Activated CD8-positive, alpha-beta memory T cell treated with anti-CD3 and anti-CD28 coated beads, Interleukin-2, amount 50 U/mL, for 4 hours (primary cell): Measurements from ENCODE around the gene CASZ1.

Source experiments
- DNase-seq: peaks from one replicate; pipeline ENCODE4 v3.0.0-alpha.2; 2020

Gene CASZ1

DNA sequence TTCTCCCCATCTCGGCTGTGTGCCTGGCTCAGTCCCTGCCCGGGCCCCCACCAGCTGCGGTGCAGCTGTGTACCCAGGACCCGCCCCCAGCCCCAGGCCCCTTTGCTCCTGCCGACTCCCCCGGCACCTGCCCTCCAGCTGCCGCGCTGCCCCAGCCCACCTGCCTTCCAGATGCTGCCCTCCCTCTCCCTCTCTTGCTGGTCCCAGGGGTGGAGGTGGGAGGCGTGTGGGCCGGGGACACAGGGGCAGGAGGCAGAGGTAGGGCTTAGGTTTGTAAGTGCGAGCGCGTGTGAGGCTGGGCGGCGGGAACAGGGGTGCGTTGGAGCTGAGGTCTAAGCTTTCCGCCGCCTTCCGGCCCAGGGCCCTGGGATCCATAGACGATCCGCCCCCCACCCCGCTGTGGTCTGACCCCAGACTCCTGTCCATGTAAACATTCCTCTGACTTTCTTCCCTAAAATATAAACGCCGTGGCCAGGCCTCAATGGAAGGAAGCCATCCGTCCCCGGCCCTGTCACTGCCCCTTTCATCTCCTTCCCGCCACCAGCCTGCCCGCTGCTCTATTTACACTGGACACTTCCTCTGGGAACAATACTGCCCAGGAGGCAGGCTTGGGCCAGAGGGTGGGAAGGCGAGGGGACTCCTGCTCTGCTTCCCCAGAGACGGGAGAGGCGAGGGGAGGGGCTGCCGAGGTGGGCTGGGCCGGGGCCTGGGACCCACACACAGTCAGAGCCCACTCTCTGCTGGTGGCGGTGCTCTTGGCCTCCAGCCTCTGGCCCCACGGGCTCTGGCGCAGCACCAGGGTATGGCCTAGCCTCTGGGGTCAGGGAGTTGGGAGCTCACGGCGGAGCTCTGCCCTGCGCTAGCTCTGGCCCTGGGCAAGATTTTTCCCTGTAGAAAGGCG is 128.3 kb downstream of the CASZ1 start:
- DNase-seq = no peak

DNA sequence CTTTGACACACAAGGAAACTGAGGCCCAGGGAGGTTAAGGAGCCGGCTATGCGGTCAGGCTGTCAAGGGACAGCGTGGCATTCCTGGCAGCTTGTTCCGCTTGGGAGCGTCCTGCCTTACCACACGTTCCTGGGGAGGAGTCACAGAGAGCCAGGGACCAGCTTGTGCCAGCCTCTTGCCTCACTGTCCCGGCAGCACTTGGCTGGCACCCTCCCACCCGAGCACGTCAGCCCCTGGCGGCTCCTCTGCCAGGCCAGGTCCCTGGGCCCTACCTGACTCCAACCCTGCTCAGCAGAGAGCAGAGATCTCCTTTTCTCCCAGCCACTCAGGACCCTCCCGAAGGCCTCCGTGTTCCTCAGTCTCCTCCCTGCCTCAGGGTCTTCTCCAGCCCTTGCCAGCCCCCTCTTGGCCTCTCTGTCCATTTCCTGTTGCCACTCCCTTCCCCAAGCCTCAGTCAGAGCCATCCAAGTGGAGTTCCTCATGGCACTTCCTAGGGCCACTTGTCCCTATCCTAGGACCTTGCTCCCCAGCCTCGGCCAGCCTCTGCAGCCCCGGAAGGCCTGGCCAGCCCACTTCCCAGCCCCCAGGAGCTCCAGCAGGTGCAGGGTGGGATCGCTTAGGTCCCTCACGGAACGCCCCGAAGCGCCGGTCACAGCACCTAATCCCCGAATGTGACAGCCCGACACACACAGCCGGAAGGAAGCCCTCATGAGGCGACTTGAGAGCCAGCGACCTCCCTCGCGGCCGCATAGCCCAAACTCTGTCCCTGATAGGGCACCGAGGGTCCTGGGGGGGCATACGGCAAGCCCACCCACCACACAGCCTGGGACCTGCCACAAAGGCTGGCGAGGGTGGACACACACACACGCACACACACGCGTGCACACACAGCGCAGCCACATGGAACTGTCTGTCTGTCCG is 130.3 kb downstream of the CASZ1 start:
- DNase-seq = no peak

DNA sequence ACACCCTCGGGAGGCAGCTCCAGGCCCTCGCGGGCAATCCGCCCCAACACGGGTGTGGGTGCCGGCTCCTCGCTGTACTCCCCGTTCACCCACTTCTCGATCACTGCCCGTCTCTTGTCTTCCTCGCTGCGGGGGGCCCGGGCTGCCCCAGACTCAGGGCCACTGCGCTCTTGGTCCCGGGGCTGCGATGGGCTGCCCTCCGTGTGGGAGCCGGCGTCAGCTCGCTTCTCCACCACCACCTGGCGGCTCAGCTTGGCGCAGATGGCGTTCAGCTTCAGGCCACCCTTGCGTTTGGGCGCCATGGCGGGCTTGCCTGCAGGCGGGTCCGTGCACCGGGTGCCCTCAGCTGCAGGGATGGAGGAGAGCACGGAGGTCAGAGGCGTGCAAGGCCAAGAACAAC is 131.2 kb downstream of the CASZ1 start:
- no peak for DNase-seq

DNA sequence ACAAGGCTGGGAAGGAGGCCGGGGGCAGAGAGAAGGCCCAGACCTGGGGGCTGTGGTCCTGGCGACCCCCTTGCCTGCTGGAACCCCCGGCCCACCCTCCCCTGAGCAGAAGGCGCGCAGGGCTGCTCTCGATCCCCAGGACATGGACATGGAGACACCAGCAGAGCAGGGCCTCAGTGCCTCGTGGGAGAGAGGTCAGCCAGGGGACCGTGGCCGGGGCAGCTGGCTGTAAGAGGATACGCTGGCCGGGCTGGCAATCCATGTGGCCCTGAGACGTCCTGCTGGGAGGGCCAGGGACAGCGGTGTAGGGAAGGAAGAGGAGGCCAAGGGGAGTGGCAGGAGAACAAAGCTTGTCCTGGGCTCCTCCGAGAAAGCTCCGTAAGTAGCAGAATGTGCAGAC is 132.2 kb downstream of the CASZ1 start:
- DNase-seq = no peak

DNA sequence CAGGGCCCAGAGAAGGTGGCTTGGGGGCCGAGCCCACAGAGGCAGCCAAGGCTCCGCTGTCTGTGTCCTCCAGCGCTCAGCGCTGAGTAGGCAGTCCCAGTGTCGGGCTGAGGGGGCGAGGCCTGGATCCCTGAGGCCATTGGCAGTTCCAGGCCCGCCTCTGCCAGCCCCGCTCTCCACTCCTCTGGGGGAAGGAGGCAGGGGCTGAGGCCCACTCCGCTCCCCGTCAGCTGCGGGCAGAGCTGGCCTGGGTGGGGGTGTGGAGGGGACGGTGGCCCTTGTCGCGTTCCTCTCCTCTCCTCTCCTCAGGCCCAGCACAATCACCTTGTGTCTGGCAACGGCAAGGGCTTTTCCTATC is 132.8 kb downstream of the CASZ1 start:
- no peak for DNase-seq

DNA sequence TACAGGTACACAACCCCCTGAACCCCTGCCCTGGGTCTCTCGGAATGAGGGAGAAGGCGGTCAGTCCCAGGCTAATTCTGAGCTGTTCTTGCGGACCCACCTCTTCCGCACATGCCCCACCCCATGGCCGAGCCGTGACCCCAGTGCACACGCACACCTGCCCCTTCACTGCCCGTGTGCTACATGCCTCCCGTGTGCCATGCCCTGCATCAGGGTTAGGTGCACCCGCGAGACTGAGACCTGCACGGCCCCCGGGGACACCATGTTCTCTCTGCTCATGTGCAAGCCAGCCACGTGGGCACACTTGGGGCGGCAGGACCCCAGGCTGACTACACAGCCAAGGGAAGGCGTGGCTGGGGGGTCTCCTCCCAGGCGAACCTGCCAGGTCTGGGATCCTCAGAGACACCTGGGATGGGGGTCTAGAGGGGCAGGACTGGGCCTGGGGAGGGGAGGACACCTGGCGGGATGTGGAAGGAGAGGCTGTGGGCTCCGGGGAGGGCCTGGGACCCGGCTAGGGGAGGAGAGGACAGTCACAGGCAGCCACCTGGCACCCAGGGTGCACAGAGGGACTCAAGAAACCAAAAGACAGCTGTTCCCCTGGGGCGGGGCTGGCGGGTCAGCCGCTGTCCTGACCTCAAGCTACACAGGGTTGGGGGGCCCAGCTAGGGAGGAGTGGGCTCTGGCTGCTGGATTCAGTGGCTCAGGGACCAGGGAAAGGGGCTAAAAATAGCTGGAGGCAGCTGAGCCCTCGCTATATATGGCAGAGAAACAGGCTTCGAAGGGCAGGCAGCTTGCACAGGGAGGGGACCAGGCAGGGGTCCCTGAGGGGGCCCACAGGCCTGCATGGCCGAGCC is 133.4 kb downstream of the CASZ1 start:
- DNase-seq = no peak

DNA sequence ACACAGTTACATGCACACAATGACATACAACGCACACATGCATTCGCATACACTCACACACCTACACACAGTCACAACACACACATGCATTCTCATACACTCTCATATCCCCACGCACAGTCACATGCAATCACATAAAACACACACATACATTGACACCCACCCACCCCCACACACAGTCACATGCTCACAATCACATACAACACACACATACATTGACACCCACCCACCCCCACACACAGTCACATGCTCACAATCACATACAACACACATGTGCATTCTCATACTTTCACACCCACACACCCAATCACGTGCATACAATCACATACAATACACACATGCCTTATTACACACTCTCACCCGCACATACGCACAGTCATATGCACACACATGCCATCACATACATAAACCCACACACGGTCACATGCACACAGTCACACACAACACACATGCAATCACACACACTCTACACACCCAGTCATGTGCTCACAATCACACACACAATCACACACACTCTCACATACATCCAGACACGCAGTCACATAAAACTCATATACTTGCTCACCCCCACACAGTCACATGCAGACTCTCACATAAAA is 134.3 kb downstream of the CASZ1 start:
- DNase-seq = no peak

DNA sequence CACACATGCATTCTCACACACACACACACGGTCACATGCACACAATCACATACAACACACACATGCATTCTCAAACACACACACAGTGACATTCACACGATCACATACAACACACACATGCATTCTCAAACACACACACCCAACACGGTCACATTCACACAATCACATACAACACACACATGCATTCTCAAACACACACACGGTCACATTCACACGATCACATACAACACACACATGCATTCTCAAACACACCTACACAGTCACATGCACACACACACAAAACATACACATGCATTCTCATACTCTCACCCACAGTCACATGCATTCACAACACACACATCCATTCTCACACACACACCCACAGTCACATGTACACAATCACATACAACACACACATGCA is 135.0 kb downstream of the CASZ1 start:
- no peak for DNase-seq

DNA sequence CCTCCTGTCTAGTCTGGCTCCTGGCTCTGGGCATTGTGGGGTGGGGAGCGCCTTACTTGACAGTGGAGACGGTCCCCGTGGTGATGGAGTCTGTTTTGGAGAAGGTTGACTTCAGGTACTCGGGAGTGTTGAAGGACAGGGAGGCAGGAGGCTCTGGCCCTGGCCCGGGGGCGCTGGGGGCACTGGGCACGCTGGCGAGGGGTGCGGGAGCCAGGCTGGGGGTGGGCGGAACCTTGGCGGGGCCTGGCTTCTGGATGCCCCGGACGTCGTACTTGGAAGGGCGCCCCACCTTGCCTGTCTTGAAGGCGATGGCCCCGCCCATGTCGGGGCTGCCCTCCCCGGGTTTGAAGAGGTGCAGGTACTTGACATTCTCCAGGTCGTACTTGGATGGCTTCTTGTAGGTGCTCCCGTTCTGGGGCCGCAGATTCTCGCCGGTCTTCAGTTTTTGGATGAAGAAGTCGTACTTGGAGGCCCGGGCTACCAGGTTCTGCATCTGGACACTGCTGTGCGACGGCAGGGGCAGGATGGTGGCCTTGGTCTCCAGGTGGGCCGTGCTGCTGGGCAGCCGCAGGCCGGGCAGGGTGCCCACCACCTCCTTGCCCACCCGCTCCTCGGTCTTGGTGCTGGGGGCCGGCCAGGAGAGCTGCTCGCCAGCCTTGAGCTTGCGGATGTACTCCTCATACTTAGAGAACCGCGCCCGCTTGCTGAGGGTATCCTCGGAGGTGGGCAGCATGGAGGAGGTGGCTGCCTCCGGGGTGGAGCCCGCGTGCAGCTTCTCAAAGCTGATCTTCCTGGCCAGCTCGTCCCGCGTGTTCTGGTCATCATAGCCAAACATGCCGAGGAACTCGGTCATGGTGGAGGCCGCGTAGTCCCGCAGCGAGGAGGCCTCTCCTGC is 136.6 kb downstream of the CASZ1 start:
- DNase-seq = no peak

DNA sequence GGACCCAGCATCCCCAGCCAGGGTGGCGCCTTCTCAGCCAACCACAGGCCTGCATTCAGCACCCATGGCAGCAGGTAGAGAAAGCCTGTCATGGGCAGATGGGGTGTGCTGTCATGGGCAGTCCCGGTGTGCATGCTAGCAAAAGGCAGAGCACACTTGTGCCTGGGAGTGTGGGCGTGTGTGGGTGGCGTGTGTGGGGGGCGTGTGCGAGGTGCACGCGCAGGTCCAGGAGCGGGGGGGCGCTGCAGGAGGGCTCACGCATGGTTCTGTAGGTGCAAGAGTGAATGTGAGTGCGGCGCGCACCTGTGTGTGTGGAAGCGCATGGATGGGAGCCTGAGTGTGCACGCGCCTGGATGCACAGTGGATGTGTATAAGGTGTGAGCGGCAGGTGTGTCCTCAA is 137.2 kb downstream of the CASZ1 start:
- DNase-seq = no peak

DNA sequence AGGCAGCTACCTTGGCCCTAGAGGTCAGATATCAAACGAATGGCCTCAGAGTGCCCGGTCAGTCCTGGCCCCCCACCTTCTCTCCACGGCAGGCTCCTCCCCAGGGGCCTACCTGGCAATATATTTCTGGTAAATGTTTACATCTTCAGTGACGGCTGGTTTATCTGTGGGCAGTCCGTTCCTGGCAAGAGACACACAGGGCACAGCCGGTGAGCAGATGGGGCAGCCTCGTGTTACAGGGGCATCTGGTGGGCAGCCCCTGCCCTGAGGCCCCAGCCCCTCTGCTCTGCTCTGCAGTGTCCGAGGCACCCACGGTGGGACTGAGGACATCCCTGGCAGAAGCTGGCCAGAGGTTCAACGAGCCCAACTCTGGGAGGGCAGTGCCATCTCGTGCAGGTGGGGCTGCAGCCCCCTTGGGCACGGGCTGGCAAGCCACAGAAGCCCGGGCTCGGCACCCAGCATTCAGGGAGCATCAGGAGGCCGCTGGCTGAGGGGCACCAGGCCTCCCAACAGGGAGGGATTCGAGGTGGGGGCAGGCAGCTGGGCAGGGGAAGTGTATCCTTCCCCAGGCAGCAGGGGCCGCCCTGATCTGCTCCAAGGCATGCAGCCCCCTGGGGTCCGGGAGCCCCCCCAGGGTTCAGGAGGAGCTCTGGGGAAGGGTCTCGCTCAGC is 137.9 kb downstream of the CASZ1 start:
- DNase-seq = no peak

DNA sequence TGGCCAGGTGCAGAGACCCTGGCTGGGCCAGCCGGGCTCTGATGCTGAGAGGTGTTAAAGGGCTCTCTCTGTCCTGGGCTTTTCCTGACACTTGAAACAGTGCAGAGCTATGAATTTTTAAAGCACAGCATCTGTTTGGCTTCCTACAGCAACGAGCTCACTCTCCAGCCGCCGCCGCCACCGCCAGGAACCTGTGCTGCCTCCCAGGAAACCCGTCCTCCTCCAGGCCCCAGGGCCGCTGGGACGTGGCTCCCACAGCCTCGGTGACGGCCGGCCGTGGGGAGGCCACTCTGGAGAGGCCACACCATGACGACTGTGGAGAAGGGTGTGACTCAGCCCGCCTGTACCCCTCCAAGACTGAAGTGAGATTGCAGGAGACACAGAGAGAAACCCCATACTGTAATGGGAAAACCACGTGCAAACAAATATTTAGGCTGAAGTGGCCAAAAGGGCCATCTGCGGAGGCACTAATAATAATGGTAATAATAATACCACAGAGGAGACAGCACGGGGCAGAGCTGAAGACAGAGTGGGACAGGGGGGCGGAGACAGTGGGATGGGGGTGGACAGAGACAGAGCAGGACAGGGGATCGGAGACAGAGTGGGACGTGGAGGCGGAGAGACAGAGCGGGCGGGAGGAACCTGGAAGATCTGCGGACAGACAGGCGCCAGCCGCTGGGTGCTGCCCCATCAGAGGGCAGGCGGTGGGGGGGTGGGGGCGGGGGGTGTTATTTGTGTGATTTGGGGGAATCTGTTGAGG is 139.2 kb downstream of the CASZ1 start:
- DNase-seq = no peak

DNA sequence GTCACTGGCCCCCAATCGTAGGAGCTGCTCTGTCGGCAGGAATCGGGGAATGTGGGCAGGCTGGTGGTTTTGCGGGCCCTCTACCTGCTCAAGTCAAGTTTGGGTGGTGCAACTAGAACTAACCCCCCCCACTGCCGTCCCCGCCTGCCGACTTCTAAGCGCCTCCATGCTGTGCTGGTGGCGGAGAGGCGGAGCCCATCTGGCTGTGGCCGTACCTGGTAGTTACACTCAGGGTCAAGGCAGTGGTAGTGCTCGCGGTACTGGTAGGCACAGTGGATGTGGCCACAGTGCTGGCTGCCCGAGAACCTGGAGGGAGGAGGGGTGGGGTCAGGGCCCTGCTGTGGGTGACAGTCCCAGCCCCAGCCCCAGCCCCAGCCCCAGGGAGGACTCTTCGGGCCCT is 140.0 kb downstream of the CASZ1 start:
- DNase-seq = no peak

DNA sequence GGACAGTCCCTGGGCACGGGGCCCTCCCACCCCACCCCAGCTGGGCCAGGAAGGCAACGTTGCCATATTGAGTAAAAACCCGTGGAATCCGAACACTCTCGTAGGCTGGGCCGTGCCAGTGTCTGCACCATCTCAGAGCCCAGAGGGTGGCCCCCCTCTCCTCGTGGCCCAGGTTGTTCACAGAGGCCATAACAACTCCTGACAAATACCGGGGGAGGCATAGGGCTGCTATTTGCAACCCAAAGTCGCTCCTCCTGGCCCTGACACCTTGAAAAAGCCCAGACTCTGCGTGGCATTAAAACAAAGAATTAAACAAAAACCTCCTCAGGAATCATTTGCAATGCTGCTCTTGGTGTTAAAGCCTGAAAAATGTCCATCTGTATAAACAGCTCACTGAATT is 141.4 kb downstream of the CASZ1 start:
- no peak for DNase-seq

DNA sequence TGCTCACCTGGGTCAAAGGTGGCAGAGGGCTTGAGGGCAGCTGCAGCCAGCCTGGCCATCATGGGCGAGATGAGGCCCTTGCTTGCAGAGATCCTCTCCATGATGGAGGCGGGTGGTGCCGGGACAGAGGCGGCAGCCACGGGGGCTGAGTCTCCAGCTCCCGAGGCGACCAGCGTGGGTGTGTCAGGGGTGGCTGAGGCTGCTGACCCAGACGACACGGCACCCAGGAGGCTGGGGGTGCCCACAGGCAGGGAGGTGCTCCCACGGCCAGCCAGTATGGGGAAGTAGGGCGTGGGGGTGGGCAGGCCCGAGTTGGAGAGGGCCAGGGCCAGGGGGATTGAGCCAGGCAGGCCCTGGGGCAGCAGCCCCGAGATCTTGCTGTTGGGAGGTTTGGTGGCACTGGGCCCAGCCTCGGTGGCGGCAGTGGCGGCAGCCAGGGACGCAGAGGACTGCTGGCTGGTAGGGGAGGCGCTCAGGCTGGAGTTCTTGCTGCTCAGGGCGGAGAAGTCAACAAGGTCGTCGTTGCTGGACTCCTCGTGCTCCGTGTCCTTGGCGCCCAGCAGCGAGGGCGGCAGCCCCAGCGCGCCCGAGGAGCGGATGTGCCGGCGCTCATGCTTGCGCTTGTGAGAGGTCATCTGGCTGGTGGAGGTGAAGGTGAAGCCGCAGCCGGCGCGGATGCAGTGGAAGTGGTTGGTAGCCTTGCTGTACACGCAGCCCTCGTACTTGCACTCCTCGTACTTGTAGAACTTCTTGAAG is 142.9 kb downstream of the CASZ1 start:
- no peak for DNase-seq

DNA sequence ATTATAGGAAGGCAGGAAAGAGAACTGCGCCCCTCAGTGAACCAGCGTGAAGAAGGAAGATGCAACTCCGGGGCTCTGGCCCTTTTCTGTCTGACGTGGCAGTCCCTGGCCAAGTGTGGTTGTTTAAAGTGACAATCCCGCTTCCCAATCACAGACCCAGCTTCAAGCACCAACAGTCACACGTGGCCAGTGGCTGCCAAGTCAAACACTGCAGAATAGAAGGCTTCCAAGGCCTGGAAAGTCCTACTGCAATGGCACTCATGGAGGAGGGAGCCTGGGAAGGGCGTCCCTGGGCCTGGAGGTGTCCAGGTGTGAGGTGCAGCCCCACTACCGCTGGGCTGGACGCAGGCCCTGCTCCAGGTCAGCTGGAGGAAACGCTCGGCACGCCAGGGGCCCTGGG is 143.8 kb downstream of the CASZ1 start:
- no peak for DNase-seq

DNA sequence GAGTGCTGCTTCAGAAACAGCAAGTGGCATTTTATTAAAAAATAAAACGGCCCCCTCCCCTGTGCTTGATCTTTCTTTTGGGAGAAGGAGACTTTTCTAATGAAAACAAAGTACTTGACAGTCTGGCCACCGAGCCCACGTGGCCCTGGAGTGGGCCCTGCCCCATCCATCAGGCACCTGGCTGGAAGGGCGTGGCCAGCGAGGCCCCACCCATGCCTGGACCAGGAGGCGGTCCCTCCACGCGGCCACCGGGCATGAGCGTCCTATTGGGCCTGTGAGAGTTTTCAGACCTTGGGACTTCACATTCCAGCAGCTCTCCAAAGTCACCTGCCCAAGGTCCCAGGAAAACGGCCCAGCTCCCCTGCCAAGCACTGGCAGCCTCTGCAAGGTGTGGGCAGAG is 144.7 kb downstream of the CASZ1 start:
- no peak for DNase-seq

DNA sequence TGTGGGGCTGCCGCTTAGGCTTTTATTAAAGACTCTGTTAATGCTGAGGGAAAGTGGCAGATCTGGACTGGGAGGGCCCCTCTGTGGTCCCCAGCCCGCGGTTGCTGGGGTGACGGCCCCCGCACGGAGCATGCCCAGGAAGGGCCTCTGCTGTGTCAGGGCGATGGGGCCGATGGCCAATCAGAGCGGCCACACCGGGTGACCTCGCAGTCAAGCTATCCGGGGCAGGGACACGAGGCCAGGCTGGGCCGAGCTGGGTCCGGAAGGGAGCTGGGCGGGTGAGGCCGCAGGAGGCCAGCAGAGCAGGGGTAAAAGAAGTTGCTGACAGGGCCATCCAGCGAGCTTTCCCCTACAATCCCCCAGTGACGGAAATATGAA is 145.1 kb downstream of the CASZ1 start:
- DNase-seq = no peak

DNA sequence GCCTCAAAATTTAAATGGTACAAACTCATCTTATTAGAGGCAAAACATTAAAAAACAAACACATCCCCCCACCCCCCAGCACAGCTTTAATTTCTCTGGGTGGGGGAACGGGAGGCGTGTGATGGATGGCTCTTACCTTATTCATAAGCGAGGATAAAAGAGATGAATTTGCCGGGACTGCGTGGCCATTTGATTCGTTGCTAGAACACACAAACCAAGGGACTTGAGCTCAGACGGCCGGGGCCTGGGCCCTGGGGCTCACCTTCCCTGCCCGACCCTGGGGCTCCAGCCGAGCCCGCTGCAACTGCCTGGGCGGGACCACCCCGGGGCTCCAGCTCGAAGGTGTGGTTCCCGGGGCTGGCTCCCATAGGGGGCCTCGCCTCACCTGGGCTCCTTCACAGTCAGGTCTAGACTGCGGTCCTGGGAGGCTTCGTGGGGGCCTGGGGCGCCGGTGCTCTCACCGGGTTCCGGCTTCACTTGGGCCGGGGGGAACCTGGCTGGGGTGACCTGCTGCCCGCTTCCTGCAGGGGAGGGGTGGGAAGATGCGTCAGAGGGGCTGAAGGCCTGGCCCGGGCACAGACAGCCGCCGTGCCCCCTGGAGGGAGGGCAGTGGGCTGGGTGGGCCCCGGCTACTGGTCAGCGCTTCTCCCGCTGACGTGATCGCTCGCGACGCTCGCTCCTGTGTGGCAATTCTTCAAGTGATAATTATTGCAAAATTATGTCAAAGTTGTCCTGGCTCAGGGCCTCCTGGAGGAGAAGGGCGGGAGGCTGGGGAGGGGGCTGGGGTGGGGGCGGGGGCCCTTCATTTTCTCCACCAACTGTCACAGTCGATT is 145.7 kb downstream of the CASZ1 start:
- no peak for DNase-seq
